Tibial nerve (tissue), 4 donors: ENCODE results near the gene BMP3. TPM values are rescaled to one million over a fixed set of nuclear protein-coding genes. Genes with fewer than 3 reads are reported as not detected.

ENCODE experiments used
- DNase-seq, 2 donors: peaks; one replicate each; pipeline ENCODE4 v3.0.0-alpha.2; 2019; ENCODE audit warnings: low spot score in 2 of 2
- H3K27ac ChIP-seq, 4 donors: fragments of 200-600 bp; sonication (generic) in 3 of 4; one replicate each; pipeline ENCODE4 v1.5.1; 2017 to 2019; ENCODE audit warnings: mild to moderate bottlenecking in 1 of 4
- H3K27me3 ChIP-seq, 2 donors: fragments of 200-600 bp; sonication (generic) in 1 of 2; one replicate each; pipeline versions ENCODE4 v1.5.1 to v1.6.0; 2017 to 2019
- H3K36me3 ChIP-seq, 3 donors: fragments of 200-600 bp; sonication (generic); one replicate each; pipeline ENCODE4 v1.5.1; 2018 to 2019
- H3K4me1 ChIP-seq, 4 donors: fragments of 200-600 bp; sonication (generic) in 3 of 4; one replicate each; pipeline ENCODE4 v1.5.1; 2017 to 2019
- H3K4me3 ChIP-seq, 4 donors: fragments of 200-600 bp; sonication (generic) in 3 of 4; one replicate each; pipeline ENCODE4 v1.5.1; 2017 to 2019; ENCODE audit warnings: mild to moderate bottlenecking in 1 of 4, moderate library complexity in 1 of 4
- H3K9me3 ChIP-seq, 4 donors: fragments of 200-600 bp; sonication (generic) in 3 of 4; one replicate each; pipeline ENCODE4 v1.5.1; 2017 to 2019
- EP300 ChIP-seq, 2 donors: sonication (generic); formaldehyde crosslinking; IDR thresholded peaks; one replicate each; pipeline ENCODE4 v1.6.1; 2017; ENCODE audit warnings: antibody characterized with exemption in 2 of 2, mild to moderate bottlenecking in 1 of 2
- POLR2A ChIP-seq, 2 donors: fragments of 450-650 bp; IDR thresholded peaks; one replicate each; pipeline ENCODE4 v1.6.1; 2017; ENCODE audit warnings: antibody characterized with exemption in 2 of 2, mild to moderate bottlenecking in 2 of 2, moderate library complexity in 2 of 2
- WGBS, 2 donors: methylation state at CpG; one replicate each; pipeline ENCODE4 v1.1.5; 2018; 5-methylcytosine and 5-hydroxymethylcytosine counted together
- total RNA-seq, 4 donors: library from RNA; depleted of rRNA; stranded (reverse); fragments of >200 nt; gene quantifications; one replicate each; pipeline ENCODE4 v1.1.0, GENCODE V29; 2016
- TF ChIP-seq, protein P1 (sequence below), 5 experiments: fragments of 200-600 bp in 3 of 5; fragments of 450-650 bp in 2 of 5; sonication (generic) in 3 of 5; IDR thresholded peaks; one replicate each; pipeline ENCODE4 v1.5.1; 2016 to 2019; ENCODE audit warnings: antibody characterized with exemption in 5 of 5, mild to moderate bottlenecking in 3 of 5, moderate library complexity in 2 of 5

BMP3 gene
- total RNA-seq, 4 donors from 2014 or later: 17.4 to 55.3 (median 46.9) TPM

DNA sequence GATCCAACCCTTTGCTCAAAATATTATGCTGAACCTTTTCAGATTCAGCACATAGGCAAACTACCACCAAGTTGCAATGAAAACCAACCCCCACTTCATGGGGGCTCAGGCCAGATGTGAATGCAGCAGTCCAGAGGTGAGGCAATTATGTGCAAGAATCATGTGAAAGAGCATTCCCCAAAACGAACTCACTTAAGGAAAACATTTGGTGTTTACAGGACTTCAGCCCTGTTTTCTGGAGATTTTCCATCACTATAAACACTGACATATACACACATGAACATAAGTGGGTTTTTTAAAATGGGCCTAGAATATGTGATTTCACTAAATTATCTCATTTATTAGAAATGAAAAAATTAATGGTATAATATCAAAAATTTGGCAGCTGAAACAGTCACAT, 31.5 kb downstream of the BMP3 start:
- no peak overlapping the region for H3K27ac ChIP-seq
- no peaks in the 10 kb centered on the region for H3K9me3 ChIP-seq
- no peak for TF ChIP-seq POLR2A (IDR thresholded peaks at IDR 0.05)
- TF ChIP-seq, protein P1, sequence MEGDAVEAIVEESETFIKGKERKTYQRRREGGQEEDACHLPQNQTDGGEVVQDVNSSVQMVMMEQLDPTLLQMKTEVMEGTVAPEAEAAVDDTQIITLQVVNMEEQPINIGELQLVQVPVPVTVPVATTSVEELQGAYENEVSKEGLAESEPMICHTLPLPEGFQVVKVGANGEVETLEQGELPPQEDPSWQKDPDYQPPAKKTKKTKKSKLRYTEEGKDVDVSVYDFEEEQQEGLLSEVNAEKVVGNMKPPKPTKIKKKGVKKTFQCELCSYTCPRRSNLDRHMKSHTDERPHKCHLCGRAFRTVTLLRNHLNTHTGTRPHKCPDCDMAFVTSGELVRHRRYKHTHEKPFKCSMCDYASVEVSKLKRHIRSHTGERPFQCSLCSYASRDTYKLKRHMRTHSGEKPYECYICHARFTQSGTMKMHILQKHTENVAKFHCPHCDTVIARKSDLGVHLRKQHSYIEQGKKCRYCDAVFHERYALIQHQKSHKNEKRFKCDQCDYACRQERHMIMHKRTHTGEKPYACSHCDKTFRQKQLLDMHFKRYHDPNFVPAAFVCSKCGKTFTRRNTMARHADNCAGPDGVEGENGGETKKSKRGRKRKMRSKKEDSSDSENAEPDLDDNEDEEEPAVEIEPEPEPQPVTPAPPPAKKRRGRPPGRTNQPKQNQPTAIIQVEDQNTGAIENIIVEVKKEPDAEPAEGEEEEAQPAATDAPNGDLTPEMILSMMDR (IDR thresholded peaks at IDR 0.05): no peak
- TF ChIP-seq EP300 (IDR thresholded peaks at IDR 0.05): no peak
- no peaks in the 10 kb centered on the region for H3K27me3 ChIP-seq
- DNase-seq: no peak
- 28 to 38% methylated on average over 1 of the region's 1 CpG for WGBS, 2 donors
- no peaks in the 10 kb centered on the region for H3K4me1 ChIP-seq
- H3K36me3 ChIP-seq: no peaks in the 10 kb centered on the region
- no peak overlapping the region for H3K4me3 ChIP-seq

GRCh38 chr4:81065446-81065845, 34.9 kb downstream of the BMP3 start:
- TF ChIP-seq EP300 (IDR thresholded peaks at IDR 0.05) (no peak), POLR2A (IDR thresholded peaks at IDR 0.05) (no peak)
- TF ChIP-seq, protein P1 (IDR thresholded peaks at IDR 0.05): no peak
- Histone ChIP-seq H3K4me1 (no peaks in the 10 kb centered on the region), H3K9me3 (no peaks in the 10 kb centered on the region), H3K27me3 (no peaks in the 10 kb centered on the region), H3K4me3 (no peak overlapping the region), H3K36me3 (no peaks in the 10 kb centered on the region), H3K27ac (no peak overlapping the region)
- no peak for DNase-seq
- WGBS, 2 donors: 61 to 72% methylated on average over 5 of the region's 5 CpGs

DNA sequence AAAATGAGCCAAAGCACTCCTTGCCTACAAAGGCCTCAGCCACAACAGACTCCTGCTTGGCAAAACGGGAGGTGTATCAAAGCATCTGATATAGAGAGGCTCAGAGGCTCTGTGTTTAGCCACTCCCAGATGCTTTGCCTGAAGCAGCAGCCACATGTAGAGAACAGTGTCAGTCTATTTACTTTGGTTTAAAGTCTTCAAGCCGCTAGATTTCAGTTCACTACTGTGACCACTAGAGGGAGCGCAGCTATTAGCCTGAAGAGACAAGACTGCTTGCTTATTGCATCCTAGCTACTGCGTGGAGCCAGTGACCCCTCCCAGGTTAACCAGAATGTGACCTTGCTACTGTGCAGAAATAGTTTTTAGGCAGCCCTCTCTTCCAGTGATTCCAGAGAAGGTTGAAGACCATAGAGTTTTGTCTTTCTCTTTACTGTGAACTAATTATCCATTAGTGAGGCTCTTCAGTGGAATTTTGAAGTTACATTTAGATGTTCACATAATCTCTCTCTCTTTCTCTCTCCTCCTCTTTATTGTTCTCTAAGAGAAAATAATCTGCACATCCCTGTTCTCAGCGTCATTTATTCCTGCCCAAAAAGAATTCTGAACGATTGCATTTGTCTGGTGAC, 39.3 kb downstream of the BMP3 start:
- Histone ChIP-seq H3K27me3 (no peaks in the 10 kb centered on the region), H3K9me3 (no peaks in the 10 kb centered on the region), H3K36me3 (no peaks in the 10 kb centered on the region), H3K27ac (no peak overlapping the region), H3K4me3 (no peak overlapping the region), H3K4me1 (no peaks in the 10 kb centered on the region)
- TF ChIP-seq POLR2A (IDR thresholded peaks at IDR 0.05): no peak
- TF ChIP-seq, protein P1 (IDR thresholded peaks at IDR 0.05): peak; percentile 65 to 91 (median 86)
- DNase-seq: peak; percentile 42 to 82
- WGBS, 2 donors: 12 to 14% methylated on average over 6 of the region's 6 CpGs

DNA sequence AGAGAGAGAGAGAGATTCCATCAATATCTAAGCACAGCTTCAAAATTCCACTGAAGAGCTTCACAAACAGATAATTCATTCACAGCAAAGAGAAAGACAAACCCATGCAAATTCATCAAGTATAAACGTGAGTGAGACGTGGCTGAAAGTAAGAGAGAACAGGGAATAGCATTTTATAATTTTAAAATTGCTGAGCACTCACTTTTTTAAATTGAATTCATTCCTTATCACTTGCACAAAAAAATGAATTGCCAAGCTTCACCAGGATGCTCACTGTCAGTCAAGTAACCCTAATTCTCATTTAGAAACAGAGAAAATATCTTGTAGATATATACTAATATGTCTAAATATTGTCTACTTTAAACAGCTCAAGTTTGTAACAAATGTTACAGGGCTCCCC, 40.5 kb downstream of the BMP3 start:
- Histone ChIP-seq H3K27me3 (no peaks in the 10 kb centered on the region), H3K4me3 (no peak overlapping the region), H3K4me1 (no peaks in the 10 kb centered on the region), H3K9me3 (no peaks in the 10 kb centered on the region), H3K27ac (no peak overlapping the region), H3K36me3 (no peaks in the 10 kb centered on the region)
- TF ChIP-seq, protein P1 (IDR thresholded peaks at IDR 0.05): no peak
- TF ChIP-seq EP300 (IDR thresholded peaks at IDR 0.05): no peak
- TF ChIP-seq POLR2A (IDR thresholded peaks at IDR 0.05): no peak
- no peak for DNase-seq
- WGBS, 2 donors: 32% methylated on average over 2 of the region's 2 CpGs

DNA sequence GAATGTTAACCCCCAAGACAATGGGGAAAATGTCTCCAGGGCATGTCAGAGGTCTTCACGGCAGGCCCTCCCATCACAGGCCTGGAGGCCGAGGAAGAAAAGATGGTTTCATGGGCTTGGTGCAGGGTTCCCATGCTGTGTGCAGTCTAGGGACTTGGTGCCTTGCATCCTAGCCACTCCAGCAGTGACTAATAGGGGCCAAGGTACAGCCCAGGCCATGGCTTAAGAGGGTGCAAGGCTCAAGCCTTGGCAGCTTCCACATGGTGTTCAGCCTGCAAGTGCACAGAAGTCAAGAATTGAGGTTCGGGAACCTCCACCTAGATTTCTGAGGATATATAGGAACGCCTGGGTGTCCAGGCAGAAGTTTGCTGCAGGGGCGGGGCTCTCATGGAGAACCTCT, 50.6 kb downstream of the BMP3 start:
- Histone ChIP-seq H3K4me3 (no peak overlapping the region), H3K4me1 (no peaks in the 10 kb centered on the region), H3K9me3 (no peaks in the 10 kb centered on the region), H3K27me3 (no peaks in the 10 kb centered on the region), H3K36me3 (no peaks in the 10 kb centered on the region), H3K27ac (no peak overlapping the region)
- 91 to 93% methylated on average over 5 of the region's 5 CpGs for WGBS, 2 donors
- no peak for DNase-seq
- TF ChIP-seq POLR2A (IDR thresholded peaks at IDR 0.05) (no peak), EP300 (IDR thresholded peaks at IDR 0.05) (no peak)
- TF ChIP-seq, protein P1 (IDR thresholded peaks at IDR 0.05): no peak
